ENCODE data around the gene STAT4.

The STAT4 gene

GRCh38 chr2:191048073-191048472 is 102.7 kb downstream of the STAT4 start:
- no peak for DNase-seq

GRCh38 chr2:191045141-191045540 is 105.7 kb downstream of the STAT4 start:
- no peak for DNase-seq

- DNase-seq: no peak
Measured at GRCh38 chr2:191043438-191043837, 107.4 kb downstream of the STAT4 start.

- no peak for DNase-seq
Measured at GRCh38 chr2:191041418-191042161, 109.2 kb downstream of the STAT4 start.

GRCh38 chr2:191039616-191040015 is 111.2 kb downstream of the STAT4 start:
- no peak for DNase-seq

- DNase-seq: no peak
Measured at GRCh38 chr2:191038741-191039140, 112.1 kb downstream of the STAT4 start.

- peak in 1 of 51 donors; percentile 8 for DNase-seq
Measured at GRCh38 chr2:191038241-191038725, 112.5 kb downstream of the STAT4 start.

- DNase-seq: no peak
Measured at GRCh38 chr2:191037351-191037750, 113.4 kb downstream of the STAT4 start.

GRCh38 chr2:191036363-191036762 is 114.4 kb downstream of the STAT4 start:
- no peak for DNase-seq

GRCh38 chr2:191032588-191033429 is 118.0 kb downstream of the STAT4 start:
- no peak for DNase-seq

GRCh38 chr2:191031256-191031655 is 119.5 kb downstream of the STAT4 start:
- DNase-seq: no peak

- DNase-seq: peak in 1 of 51 donors; percentile 23
Measured at GRCh38 chr2:191030521-191031154, 120.2 kb downstream of the STAT4 start.

- DNase-seq: no peak
Measured at GRCh38 chr2:191029280-191029950, 121.4 kb downstream of the STAT4 start.

GRCh38 chr2:191026377-191026776 is 124.4 kb downstream of the STAT4 start:
- no peak for DNase-seq

- DNase-seq: no peak
Measured at GRCh38 chr2:191025135-191025534, 125.7 kb downstream of the STAT4 start.

- DNase-seq: no peak
Measured at GRCh38 chr2:191023235-191023679, 127.5 kb downstream of the STAT4 start.

- DNase-seq: peak in 10 of 51 donors; percentile 38 to 69 (median 42)
Measured at GRCh38 chr2:191020742-191021381, 129.9 kb downstream of the STAT4 start.

GRCh38 chr2:191020221-191020741 is 130.5 kb downstream of the STAT4 start:
- peak; percentile 48 to 97 (median 88) for DNase-seq

GRCh38 chr2:191019376-191019775 is 131.4 kb downstream of the STAT4 start:
- no peak for DNase-seq

GRCh38 chr2:191018643-191019119 is 132.1 kb downstream of the STAT4 start:
- no peak for DNase-seq

Measured in hypothalamus (tissue), 51 donors.